ENCODE data around the gene ARHGAP26. TPM values are rescaled to one million over a fixed set of nuclear protein-coding genes. Genes with fewer than 3 reads are reported as not detected.

Gene ARHGAP26
- total RNA-seq, 2 donors from 2014 or later, result 24.0 to 24.3 TPM

DNA sequence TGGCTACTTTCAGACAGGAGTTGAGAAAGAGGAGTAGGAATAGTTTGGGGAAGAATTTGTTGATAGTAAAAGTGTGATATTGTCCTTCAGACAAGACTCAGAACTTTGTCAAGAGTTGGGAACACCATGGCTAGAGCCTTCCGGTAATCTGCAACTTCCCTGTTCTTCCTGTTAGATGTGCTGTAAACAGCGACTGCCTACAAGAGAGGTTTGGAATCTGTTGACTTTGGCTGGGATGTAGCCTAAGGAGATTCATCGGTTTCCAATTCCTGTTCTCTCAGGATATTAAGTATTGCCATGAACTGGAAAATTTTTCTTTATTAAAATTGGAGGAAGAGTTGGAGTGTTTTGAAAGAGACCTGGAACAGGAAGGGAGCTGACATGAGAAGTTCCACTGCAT lies 43.9 kb downstream of the ARHGAP26 start:
- H3K4me3 Mint-ChIP-seq, result no peak overlapping the region
- H3K36me3 Mint-ChIP-seq (ENCODE audit: insufficient read depth in 2 of 2), result no peaks in the 10 kb centered on the region
- ATAC-seq (replicated peaks in 1 of 2) (no peak), DNase-seq (no peak)
- H3K27ac Mint-ChIP-seq, result no peak overlapping the region
- no peaks in the 10 kb centered on the region for H3K27me3 Mint-ChIP-seq (ENCODE audit: low read depth)
- H3K4me1 Mint-ChIP-seq (ENCODE audit: low read depth), result peaks cover 49% of the 10 kb centered on the region
- H3K9me3 Mint-ChIP-seq, result no peaks in the 10 kb centered on the region

DNA sequence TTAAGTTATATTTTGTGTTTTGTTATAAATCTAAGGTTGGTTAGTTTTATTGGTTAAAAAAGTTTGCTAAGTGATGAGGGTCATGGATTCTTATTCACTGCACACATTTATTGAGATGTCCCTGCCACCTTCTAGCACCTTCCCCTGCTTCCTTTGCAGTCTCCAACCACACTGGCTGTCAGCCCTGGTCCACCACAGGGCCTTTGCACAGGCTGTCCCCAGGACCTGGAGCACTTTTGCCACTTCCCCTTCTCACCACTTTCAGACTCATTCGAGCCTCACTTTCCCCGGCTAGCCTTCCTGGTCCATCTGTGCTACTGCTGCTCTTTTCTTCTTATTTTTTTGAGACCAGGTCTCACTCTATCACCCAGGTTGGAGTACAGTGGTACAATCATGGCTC lies 45.3 kb downstream of the ARHGAP26 start:
- H3K4me3 Mint-ChIP-seq, result no peak overlapping the region
- no peak for DNase-seq
- H3K4me1 Mint-ChIP-seq (ENCODE audit: low read depth), result peaks cover 55% of the 10 kb centered on the region
- no peaks in the 10 kb centered on the region for H3K9me3 Mint-ChIP-seq
- ATAC-seq (replicated peaks in 1 of 2), result no peak
- no peak overlapping the region for H3K27ac Mint-ChIP-seq
- no peaks in the 10 kb centered on the region for H3K27me3 Mint-ChIP-seq (ENCODE audit: low read depth)
- H3K36me3 Mint-ChIP-seq (ENCODE audit: insufficient read depth in 2 of 2), result no peaks in the 10 kb centered on the region

DNA sequence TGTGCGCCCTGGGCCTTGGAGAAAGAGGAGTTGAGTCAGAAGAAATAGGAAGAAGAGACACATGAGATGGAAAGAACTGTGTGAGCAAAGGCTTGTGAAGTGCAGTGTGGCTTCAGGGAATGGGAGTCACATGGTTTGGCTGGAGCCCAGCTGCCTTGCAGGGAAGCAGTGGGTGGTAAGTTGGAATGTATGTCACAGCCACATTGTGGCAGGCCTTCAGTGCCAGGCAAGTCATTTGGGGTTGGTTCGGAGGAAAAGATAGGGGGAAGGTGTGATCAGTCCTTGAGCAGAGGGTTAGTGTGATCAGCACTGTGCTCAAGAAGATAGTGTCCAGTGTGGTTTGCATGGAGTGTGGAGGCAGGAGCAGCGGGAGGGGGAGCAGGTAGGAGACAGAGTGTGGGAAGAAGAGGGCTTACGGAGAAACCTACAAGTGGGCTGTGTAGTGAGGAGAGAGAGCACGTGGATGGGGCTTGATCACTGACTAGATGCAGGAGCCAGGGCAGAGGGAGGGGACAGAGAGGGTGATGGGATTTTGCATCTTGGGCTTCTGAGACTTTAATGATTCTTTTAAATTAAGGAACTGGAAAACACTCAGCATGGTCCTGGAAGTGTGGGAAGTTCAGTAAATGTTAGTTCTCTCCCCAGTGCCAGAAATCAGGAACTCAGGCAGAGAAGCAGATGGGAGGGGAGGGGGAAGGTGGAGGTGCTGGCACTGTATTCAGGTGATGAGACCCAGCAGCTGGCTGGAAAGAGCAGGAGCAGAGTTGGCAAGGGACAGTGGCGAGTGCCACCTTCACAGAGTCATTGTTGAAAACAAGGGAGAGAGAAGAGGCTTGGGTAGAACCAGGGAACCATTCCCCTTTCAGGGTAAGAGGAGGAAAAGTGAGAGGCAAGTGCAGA lies 46.6 kb downstream of the ARHGAP26 start:
- Mint-ChIP-seq H3K4me3 (no peak overlapping the region), H3K27me3 (ENCODE audit: low read depth) (no peaks in the 10 kb centered on the region), H3K4me1 (ENCODE audit: low read depth) (peaks cover 63% of the 10 kb centered on the region), H3K9me3 (no peaks in the 10 kb centered on the region), H3K27ac (no peak overlapping the region), H3K36me3 (ENCODE audit: insufficient read depth in 2 of 2) (peaks cover 0 to 1% of the 10 kb centered on the region in 2 donors)
- ATAC-seq (replicated peaks in 1 of 2) (peak; percentile 40 to 54), DNase-seq (no peak)

GRCh38 chr5:142817949-142818431 lies 47.8 kb downstream of the ARHGAP26 start:
- Mint-ChIP-seq H3K4me1 (ENCODE audit: low read depth) (peaks cover 70% of the 10 kb centered on the region), H3K36me3 (ENCODE audit: insufficient read depth in 2 of 2) (peaks cover 0 to 1% of the 10 kb centered on the region in 2 donors), H3K9me3 (no peaks in the 10 kb centered on the region), H3K27me3 (ENCODE audit: low read depth) (no peaks in the 10 kb centered on the region), H3K27ac (no peak overlapping the region), H3K4me3 (no peak overlapping the region)
- DNase-seq, result no peak
- no peak for ATAC-seq (replicated peaks in 1 of 2)

DNA sequence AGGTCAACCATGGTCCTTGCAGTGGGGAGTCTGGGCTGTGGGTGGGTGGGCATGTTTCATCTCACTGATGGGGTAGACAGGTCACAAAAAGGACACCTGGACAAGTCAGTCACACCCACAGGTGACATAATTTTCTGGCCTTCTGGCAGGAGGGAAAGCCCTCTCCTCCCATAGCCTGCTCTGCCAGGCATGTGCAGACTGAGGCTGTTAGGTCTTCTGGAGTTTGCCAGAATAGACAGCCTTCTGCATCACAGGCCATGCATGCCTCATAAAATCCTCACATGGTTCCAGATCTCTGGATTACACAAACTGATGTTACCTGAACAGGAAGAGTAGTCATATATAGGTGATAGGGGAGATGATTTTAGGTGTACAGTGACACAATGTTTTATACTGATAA lies 49.1 kb downstream of the ARHGAP26 start:
- ATAC-seq (replicated peaks in 1 of 2), result no peak
- H3K9me3 Mint-ChIP-seq, result no peaks in the 10 kb centered on the region
- H3K4me3 Mint-ChIP-seq, result no peak overlapping the region
- DNase-seq, result no peak
- H3K36me3 Mint-ChIP-seq (ENCODE audit: insufficient read depth in 2 of 2), result peaks cover 0 to 1% of the 10 kb centered on the region in 2 donors
- no peak overlapping the region for H3K27ac Mint-ChIP-seq
- H3K4me1 Mint-ChIP-seq (ENCODE audit: low read depth), result peaks cover 76% of the 10 kb centered on the region
- H3K27me3 Mint-ChIP-seq (ENCODE audit: low read depth), result no peaks in the 10 kb centered on the region

- peaks cover 0 to 1% of the 10 kb centered on the region in 2 donors for H3K36me3 Mint-ChIP-seq (ENCODE audit: insufficient read depth in 2 of 2)
- H3K27ac Mint-ChIP-seq, result no peak overlapping the region
- no peaks in the 10 kb centered on the region for H3K9me3 Mint-ChIP-seq
- DNase-seq, result no peak
- H3K27me3 Mint-ChIP-seq (ENCODE audit: low read depth), result no peaks in the 10 kb centered on the region
- H3K4me3 Mint-ChIP-seq, result peak overlapping the region in 1 of 2 donors; percentile 25
- no peak for ATAC-seq (replicated peaks in 1 of 2)
- peaks cover 81% of the 10 kb centered on the region for H3K4me1 Mint-ChIP-seq (ENCODE audit: low read depth)
Measured at GRCh38 chr5:142819825-142820224, 49.6 kb downstream of the ARHGAP26 start.

DNA sequence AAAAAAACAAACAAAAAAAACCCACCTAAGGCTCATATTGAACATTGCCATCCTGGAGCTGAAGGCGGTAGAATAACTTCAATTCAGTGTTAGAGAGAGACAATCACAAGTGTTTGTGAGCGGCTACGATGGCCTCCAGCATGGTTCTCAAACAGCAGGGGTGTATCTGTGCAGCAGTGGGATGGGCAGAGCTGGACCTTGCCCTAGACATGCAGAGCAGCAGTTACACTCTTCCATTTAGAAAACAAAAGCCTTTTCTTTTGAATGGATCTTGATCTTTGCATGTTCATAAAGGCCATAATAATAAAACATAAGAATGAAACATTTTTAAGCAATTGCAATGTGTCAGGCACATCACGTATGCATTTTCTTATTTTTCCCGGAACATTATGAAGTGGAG lies 50.3 kb downstream of the ARHGAP26 start:
- no peak for DNase-seq
- Mint-ChIP-seq H3K9me3 (no peaks in the 10 kb centered on the region), H3K27ac (peak overlapping the region; percentile 20), H3K4me1 (ENCODE audit: low read depth) (peaks cover 85% of the 10 kb centered on the region), H3K27me3 (ENCODE audit: low read depth) (no peaks in the 10 kb centered on the region), H3K36me3 (ENCODE audit: insufficient read depth in 2 of 2) (peaks cover 0 to 1% of the 10 kb centered on the region in 2 donors), H3K4me3 (peak overlapping the region in 1 of 2 donors; percentile 19)
- ATAC-seq (replicated peaks in 1 of 2), result no peak

- H3K9me3 Mint-ChIP-seq, result no peaks in the 10 kb centered on the region
- peaks cover 90% of the 10 kb centered on the region for H3K4me1 Mint-ChIP-seq (ENCODE audit: low read depth)
- ATAC-seq (replicated peaks in 1 of 2) (no peak), DNase-seq (no peak)
- H3K27ac Mint-ChIP-seq, result no peak overlapping the region
- H3K27me3 Mint-ChIP-seq (ENCODE audit: low read depth), result no peaks in the 10 kb centered on the region
- H3K4me3 Mint-ChIP-seq, result peak overlapping the region; percentile 1 to 40
- H3K36me3 Mint-ChIP-seq (ENCODE audit: insufficient read depth in 2 of 2), result peaks cover 0 to 1% of the 10 kb centered on the region in 2 donors
Measured at GRCh38 chr5:142821034-142821732, 51.0 kb downstream of the ARHGAP26 start.

- Mint-ChIP-seq H3K36me3 (ENCODE audit: insufficient read depth in 2 of 2) (peaks cover 0 to 1% of the 10 kb centered on the region in 2 donors), H3K27ac (no peak overlapping the region), H3K27me3 (ENCODE audit: low read depth) (no peaks in the 10 kb centered on the region), H3K4me3 (peak overlapping the region; percentile 1 to 46), H3K9me3 (no peaks in the 10 kb centered on the region), H3K4me1 (ENCODE audit: low read depth) (peaks cover 90% of the 10 kb centered on the region)
- ATAC-seq (replicated peaks in 1 of 2), result peak; percentile 84 to 88
- peak; percentile 33 to 40 for DNase-seq
Measured at GRCh38 chr5:142821733-142822487, 51.7 kb downstream of the ARHGAP26 start.

DNA sequence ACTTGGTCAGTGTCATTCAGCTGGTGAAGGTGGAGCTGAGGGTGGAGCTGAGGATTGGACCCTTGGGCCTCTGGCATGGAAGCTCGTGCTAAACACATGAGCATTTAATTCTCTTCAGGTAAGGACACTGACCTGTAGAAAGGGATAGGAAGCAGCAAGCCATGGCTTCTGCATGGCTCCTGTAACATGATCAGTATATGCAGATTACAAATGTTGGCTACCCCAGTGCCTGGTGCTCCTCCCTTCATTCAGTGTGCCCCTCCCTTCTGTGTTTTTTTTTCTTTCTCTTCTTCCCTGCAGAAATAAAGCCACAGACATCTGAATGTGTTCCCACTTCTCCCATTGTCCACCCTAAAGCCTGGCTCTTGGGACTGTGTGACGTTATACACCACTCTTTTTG lies 52.9 kb downstream of the ARHGAP26 start:
- H3K27ac Mint-ChIP-seq, result no peak overlapping the region
- DNase-seq, result no peak
- peaks cover 0 to 1% of the 10 kb centered on the region in 2 donors for H3K36me3 Mint-ChIP-seq (ENCODE audit: insufficient read depth in 2 of 2)
- no peak for ATAC-seq (replicated peaks in 1 of 2)
- no peaks in the 10 kb centered on the region for H3K9me3 Mint-ChIP-seq
- peak overlapping the region in 1 of 2 donors; percentile 48 for H3K4me3 Mint-ChIP-seq
- no peaks in the 10 kb centered on the region for H3K27me3 Mint-ChIP-seq (ENCODE audit: low read depth)
- H3K4me1 Mint-ChIP-seq (ENCODE audit: low read depth), result peaks cover 90% of the 10 kb centered on the region

DNA sequence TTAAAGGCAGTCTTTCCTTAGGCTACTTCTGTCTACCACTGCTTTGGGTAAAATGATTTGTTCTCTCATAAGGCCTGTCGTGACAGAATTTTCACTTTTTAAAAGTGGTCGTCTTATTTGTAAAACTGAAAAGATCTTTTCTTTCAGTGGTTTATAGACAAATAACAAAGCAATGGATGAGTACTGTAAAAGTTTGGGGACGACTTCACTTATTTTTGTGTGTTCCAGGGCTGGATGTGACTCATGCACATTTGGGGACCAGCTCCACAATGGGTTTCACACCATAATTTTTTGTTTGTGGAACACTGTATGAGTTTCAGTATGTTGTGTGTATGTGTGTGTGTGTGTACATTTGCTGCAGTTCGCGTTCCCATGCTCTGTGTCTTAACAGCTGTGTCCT lies 53.6 kb downstream of the ARHGAP26 start:
- ATAC-seq (replicated peaks in 1 of 2) (peak; percentile 9 to 12), DNase-seq (no peak)
- Mint-ChIP-seq H3K36me3 (ENCODE audit: insufficient read depth in 2 of 2) (peaks cover 0 to 1% of the 10 kb centered on the region in 2 donors), H3K27ac (peak overlapping the region; percentile 45), H3K4me1 (ENCODE audit: low read depth) (peaks cover 95% of the 10 kb centered on the region), H3K27me3 (ENCODE audit: low read depth) (no peaks in the 10 kb centered on the region), H3K9me3 (no peaks in the 10 kb centered on the region), H3K4me3 (peak overlapping the region in 1 of 2 donors; percentile 48)

DNA sequence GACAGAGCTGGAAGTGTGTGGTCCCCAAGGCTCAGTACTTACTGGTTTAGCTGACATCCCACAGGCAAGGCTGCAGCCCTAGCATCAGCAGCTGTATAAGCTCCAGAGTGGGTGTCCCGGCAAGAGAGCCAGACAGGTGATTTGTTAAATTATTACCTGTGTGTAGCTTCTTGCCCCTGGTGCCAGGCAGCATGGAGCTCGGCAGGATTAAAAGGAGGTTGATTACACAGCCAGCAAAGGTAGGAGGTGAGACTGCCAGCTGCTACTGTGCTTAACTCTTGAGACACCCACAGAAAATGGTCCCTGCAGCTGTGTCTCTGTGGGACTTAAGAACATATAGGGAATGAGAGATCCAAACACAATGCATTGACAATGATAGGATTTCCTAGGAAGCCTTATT lies 54.2 kb downstream of the ARHGAP26 start:
- no peak overlapping the region for H3K27ac Mint-ChIP-seq
- peaks cover 98% of the 10 kb centered on the region for H3K4me1 Mint-ChIP-seq (ENCODE audit: low read depth)
- ATAC-seq (replicated peaks in 1 of 2) (no peak), DNase-seq (no peak)
- H3K9me3 Mint-ChIP-seq, result no peaks in the 10 kb centered on the region
- H3K27me3 Mint-ChIP-seq (ENCODE audit: low read depth), result no peaks in the 10 kb centered on the region
- peaks cover 0 to 1% of the 10 kb centered on the region in 2 donors for H3K36me3 Mint-ChIP-seq (ENCODE audit: insufficient read depth in 2 of 2)
- no peak overlapping the region for H3K4me3 Mint-ChIP-seq

Measured in activated T-cell treated with anti-CD3 and anti-CD28 coated beads, Interleukin-2, amount 50 U/mL, for 72 hours (primary cell).